OCI-LY7 (cell line): Measurements from ENCODE around the gene NHERF2.

ENCODE experiments used
- EZH2phosphoT487 ChIP-seq: fragments of 200-600 bp; sonication (generic); IDR thresholded peaks from 2 replicates; pipeline ENCODE4 v1.6.1; 2018; ENCODE audit warnings: low read depth, borderline replicate concordance, mild to moderate bottlenecking, mixed run types, antibody characterized with exemption, low read length, moderate library complexity, mixed read lengths
- TF ChIP-seq, protein P1 (sequence below): fragments of 200-600 bp; sonication (generic); conservative IDR thresholded peaks from 2 replicates; pipeline ENCODE4 v1.5.1; 2014; ENCODE audit warnings: mild to moderate bottlenecking, antibody characterized with exemption, low read length, moderate library complexity, mixed read lengths

DNA sequence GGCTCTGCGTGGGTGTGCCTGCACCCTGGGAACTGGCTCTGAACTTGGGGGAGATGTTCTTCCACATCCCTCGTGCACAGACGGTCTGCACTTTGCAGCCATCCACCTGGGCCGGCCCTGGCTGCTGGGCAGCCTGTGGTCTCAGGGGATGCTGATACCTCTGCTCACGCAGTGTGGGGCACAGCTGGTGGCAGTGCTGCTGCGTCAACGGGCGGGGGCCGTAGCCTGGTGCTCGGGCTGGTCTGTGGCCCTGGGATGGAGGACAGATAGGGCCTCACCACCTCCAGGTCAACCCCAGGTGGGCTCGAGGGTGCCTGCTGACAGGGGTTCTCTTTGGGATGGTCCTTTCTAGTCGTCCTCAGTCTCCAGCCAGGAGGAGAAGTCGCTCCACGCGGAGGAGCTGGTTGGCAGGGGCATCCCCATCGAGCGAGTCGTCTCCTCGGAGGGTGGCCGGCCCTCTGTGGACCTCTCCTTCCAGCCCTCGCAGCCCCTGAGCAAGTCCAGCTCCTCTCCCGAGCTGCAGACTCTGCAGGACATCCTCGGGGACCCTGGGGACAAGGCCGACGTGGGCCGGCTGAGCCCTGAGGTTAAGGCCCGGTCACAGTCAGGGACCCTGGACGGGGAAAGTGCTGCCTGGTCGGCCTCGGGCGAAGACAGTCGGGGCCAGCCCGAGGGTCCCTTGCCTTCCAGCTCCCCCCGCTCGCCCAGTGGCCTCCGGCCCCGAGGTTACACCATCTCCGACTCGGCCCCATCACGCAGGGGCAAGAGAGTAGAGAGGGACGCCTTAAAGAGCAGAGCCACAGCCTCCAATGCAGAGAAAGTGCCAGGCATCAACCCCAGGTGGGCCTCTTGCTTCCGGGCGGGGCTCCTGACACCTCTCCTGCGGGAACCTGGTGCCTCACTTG lies 57.4 kb downstream of the NHERF2 start:
- TF ChIP-seq EZH2phosphoT487 = no peak
- TF ChIP-seq, protein P1, sequence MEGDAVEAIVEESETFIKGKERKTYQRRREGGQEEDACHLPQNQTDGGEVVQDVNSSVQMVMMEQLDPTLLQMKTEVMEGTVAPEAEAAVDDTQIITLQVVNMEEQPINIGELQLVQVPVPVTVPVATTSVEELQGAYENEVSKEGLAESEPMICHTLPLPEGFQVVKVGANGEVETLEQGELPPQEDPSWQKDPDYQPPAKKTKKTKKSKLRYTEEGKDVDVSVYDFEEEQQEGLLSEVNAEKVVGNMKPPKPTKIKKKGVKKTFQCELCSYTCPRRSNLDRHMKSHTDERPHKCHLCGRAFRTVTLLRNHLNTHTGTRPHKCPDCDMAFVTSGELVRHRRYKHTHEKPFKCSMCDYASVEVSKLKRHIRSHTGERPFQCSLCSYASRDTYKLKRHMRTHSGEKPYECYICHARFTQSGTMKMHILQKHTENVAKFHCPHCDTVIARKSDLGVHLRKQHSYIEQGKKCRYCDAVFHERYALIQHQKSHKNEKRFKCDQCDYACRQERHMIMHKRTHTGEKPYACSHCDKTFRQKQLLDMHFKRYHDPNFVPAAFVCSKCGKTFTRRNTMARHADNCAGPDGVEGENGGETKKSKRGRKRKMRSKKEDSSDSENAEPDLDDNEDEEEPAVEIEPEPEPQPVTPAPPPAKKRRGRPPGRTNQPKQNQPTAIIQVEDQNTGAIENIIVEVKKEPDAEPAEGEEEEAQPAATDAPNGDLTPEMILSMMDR = no peak
